Measurements from ENCODE around the gene KRT9. TPM values are rescaled to one million over a fixed set of nuclear protein-coding genes. Genes with fewer than 3 reads are reported as not detected.
"Not testable (repeated sequence)": the region's sequence is repeated elsewhere in the genome, so short reads cannot be mapped to it uniquely, and the experiment has no call there.

Gene KRT9
- total RNA-seq, 2 donors from 2014 or later, result not detected

DNA sequence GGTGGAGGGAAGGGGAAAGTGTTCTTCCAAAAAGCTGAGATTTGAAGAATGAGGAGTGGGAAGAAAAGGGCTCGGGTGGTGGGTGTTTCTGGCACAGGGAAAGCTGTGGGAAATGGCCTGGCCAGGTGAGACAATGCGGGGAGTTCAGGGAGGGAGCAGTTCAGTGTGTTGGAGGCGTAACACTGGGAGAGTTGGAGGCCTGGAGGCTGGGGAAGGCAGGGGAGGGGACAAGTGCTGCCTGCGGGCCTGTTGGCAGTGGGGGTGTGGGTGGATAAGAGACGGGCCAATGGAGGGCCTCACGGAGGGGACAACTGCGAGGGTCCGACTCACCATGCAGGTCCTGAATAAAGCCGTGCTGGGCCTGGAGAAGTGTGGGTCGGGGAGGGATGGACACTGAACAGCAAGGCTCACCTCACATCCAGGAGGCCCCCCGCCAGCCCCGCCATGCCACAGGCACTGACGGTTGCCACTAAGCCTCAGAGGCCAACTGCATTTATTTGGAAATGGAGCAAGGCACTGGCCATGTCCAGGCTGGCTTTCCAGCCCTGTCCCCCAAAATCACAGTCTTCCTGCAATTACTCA lies 25.9 kb downstream of the KRT9 start:
- Histone ChIP-seq H3K4me1 (peaks cover 23% of the 10 kb centered on the region), H3K4me3 (no peak overlapping the region), H3K27me3 (no peaks in the 10 kb centered on the region), H3K27ac (no peak overlapping the region), H3K36me3 (replicated peaks in 1 of 2; ENCODE audit: insufficient read depth in 1 of 2, low read depth in 2 of 2) (no peaks in the 10 kb centered on the region), H3K9me3 (no peaks in the 10 kb centered on the region)
- 71 to 80% methylated on average over 11 to 12 of the region's 13 CpGs for WGBS, 2 donors
- intact Hi-C loops (cut with DNase I), result loop anchor here (5.0 kb wide), 1 partner anchor 116 kb away; no protein-coding TSS in a partner anchor
- DNase-seq (no peak), ATAC-seq (no peak)
- no peak for TF ChIP-seq POLR2A (IDR thresholded peaks at IDR 0.05)
- TF ChIP-seq, protein P1, sequence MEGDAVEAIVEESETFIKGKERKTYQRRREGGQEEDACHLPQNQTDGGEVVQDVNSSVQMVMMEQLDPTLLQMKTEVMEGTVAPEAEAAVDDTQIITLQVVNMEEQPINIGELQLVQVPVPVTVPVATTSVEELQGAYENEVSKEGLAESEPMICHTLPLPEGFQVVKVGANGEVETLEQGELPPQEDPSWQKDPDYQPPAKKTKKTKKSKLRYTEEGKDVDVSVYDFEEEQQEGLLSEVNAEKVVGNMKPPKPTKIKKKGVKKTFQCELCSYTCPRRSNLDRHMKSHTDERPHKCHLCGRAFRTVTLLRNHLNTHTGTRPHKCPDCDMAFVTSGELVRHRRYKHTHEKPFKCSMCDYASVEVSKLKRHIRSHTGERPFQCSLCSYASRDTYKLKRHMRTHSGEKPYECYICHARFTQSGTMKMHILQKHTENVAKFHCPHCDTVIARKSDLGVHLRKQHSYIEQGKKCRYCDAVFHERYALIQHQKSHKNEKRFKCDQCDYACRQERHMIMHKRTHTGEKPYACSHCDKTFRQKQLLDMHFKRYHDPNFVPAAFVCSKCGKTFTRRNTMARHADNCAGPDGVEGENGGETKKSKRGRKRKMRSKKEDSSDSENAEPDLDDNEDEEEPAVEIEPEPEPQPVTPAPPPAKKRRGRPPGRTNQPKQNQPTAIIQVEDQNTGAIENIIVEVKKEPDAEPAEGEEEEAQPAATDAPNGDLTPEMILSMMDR (IDR thresholded peaks at IDR 0.05), result no peak

DNA sequence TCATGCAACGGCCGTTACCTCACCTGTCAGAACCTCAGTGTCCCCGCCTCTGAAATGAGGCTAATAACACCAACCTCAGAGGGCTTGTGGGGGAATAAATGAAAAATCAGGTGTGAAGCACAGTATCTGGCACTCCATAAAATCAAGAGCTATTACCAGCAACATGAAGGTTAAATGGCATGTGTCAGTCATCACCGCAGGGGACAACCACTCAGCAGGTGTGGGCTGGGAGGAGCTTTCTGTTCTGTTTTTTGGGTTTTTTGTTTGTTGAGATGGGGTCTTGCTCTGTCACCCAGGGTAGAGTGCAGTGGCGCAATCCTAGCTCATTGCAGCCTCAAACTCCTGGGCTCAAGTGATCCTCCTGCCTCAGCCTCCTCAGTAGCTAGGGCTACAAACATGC lies 26.9 kb downstream of the KRT9 start:
- ATAC-seq (no peak), DNase-seq (no peak)
- 81 to 82% methylated on average over 5 of the region's 5 CpGs for WGBS, 2 donors
- TF ChIP-seq, protein P1 (IDR thresholded peaks at IDR 0.05), result no peak
- TF ChIP-seq POLR2A (IDR thresholded peaks at IDR 0.05), result no peak
- intact Hi-C loops (cut with DNase I), result loop anchor here (5.0 kb wide), 1 partner anchor 117 kb away; no protein-coding TSS in a partner anchor
- Histone ChIP-seq H3K4me1 (peaks cover 23% of the 10 kb centered on the region), H3K27me3 (no peaks in the 10 kb centered on the region), H3K36me3 (replicated peaks in 1 of 2; ENCODE audit: insufficient read depth in 1 of 2, low read depth in 2 of 2) (no peaks in the 10 kb centered on the region), H3K4me3 (no peak overlapping the region), H3K27ac (peak overlapping the region in 2 of 4 donors; percentile 29 to 55), H3K9me3 (no peaks in the 10 kb centered on the region)

GRCh38 chr17:41544491-41544892 lies 27.4 kb downstream of the KRT9 start:
- Histone ChIP-seq H3K4me3 (no peak overlapping the region), H3K27ac (peak overlapping the region in 2 of 4 donors; percentile 29 to 55), H3K36me3 (replicated peaks in 1 of 2; ENCODE audit: insufficient read depth in 1 of 2, low read depth in 2 of 2) (no peaks in the 10 kb centered on the region), H3K4me1 (peaks cover 23% of the 10 kb centered on the region), H3K9me3 (no peaks in the 10 kb centered on the region), H3K27me3 (no peaks in the 10 kb centered on the region)
- intact Hi-C loops (cut with DNase I), result no loop called here
- peak; percentile 31 for ATAC-seq
- 44 to 57% methylated on average over 5 of the region's 5 CpGs for WGBS, 2 donors
- TF ChIP-seq, protein P1 (IDR thresholded peaks at IDR 0.05), result no peak
- TF ChIP-seq POLR2A (IDR thresholded peaks at IDR 0.05), result no peak
- DNase-seq, result peak in 2 of 4 donors; percentile 21 to 36

- ATAC-seq; H3K36me3 ChIP-seq (replicated peaks in 1 of 2; ENCODE audit: insufficient read depth in 1 of 2, low read depth in 2 of 2); H3K9me3 ChIP-seq; H3K4me1 ChIP-seq; intact Hi-C loops (cut with DNase I); H3K27ac ChIP-seq; DNase-seq; H3K27me3 ChIP-seq; H3K4me3 ChIP-seq: not testable (repeated sequence)
- 76 to 82% methylated on average over 10 of the region's 10 CpGs for WGBS, 2 donors
These were observed 29.1 kb downstream of the KRT9 start for GRCh38 chr17:41542786-41543185.

DNA sequence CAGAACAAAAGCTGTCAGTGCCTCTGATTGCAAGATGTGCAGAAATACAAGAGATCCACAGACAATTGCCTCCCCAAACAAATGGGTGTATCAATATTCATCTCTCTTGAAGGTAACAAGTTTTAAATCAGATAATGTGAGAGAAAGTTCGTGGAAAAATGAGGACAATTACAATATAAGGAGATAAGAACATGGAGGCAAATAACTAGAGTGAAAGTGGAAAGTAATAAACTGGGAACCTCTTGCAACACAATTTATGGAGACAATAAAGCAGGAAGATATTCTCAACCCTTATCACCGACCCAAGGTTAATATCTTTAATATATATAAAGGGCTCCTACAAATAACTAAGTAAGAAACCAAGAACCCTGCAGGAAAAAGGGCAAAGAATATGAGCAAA lies 29.5 kb downstream of the KRT9 start:
- ATAC-seq, result no peak
- intact Hi-C loops (cut with DNase I), result no loop called here
- no peak for TF ChIP-seq POLR2A (IDR thresholded peaks at IDR 0.05)
- TF ChIP-seq, protein P1 (IDR thresholded peaks at IDR 0.05), result no peak

More for the DNA sequence above, 29.5 kb downstream of the KRT9 start:
- no peaks in the 10 kb centered on the region for H3K9me3 ChIP-seq
- H3K4me1 ChIP-seq, result peaks cover 4% of the 10 kb centered on the region
- no peak for DNase-seq
- no peaks in the 10 kb centered on the region for H3K36me3 ChIP-seq (replicated peaks in 1 of 2; ENCODE audit: insufficient read depth in 1 of 2, low read depth in 2 of 2)
- H3K27ac ChIP-seq, result no peak overlapping the region
- H3K27me3 ChIP-seq, result no peaks in the 10 kb centered on the region
- WGBS, 2 donors, result 30 to 32% methylated on average over 2 of the region's 2 CpGs
- H3K4me3 ChIP-seq, result no peak overlapping the region
